ENCODE measurements around the gene POLN. TPM values are rescaled to one million over a fixed set of nuclear protein-coding genes. Genes with fewer than 3 reads are reported as not detected.

The POLN gene
- polyA plus RNA-seq, 1 donor (not counting 4 experiments of a cell fraction or from before 2014, with no cell fraction given) = 1.3 TPM

GRCh38 chr4:2159931-2160330 is 82.0 kb downstream of the POLN start:
- H3K4me2 ChIP-seq (ENCODE audit: control insufficient read depth, extremely low read depth, insufficient read depth, low read depth, low read length) = no peak overlapping the region
- no peak overlapping the region for H3K27ac ChIP-seq (ENCODE audit: control insufficient read depth, insufficient read depth, low read length)
- no peaks in the 10 kb centered on the region for H3K27me3 ChIP-seq (ENCODE audit: control insufficient read depth, extremely low read depth, insufficient read depth, low read length)
- H3K9ac ChIP-seq (ENCODE audit: control insufficient read depth, extremely low read depth, insufficient read depth, low read length) = no peak overlapping the region
- no peaks in the 10 kb centered on the region for H3K9me1 ChIP-seq (ENCODE audit: control insufficient read depth, extremely low read depth, insufficient read depth, low read length)
- FAIRE-seq (no peak), DNase-seq (ENCODE audit: low read depth, low spot score) (no peak)
- no peaks in the 10 kb centered on the region for H3K79me2 ChIP-seq (ENCODE audit: control insufficient read depth, insufficient read depth, low read length)
- dilution Hi-C loops (cut with MboI; ENCODE audit: extremely low pct_ligation_motif_present, low sequenced_read_pairs) = no loop called here
- no peaks in the 10 kb centered on the region for H4K20me1 ChIP-seq (ENCODE audit: control insufficient read depth, extremely low read depth, insufficient read depth, low read length)
- H3K4me3 ChIP-seq (ENCODE audit: control insufficient read depth in 2 of 3, extremely low read depth in 1 of 3, insufficient read depth in 2 of 3, low read depth in 1 of 3, low read length in 3 of 3) = no peak overlapping the region
- no peaks in the 10 kb centered on the region for H3K4me1 ChIP-seq (ENCODE audit: control insufficient read depth, extremely low read depth, insufficient read depth, low read length)
- TF ChIP-seq EZH2 (IDR thresholded peaks at IDR 0.05; ENCODE audit: low read length) = no peak
- TF ChIP-seq, protein P1, sequence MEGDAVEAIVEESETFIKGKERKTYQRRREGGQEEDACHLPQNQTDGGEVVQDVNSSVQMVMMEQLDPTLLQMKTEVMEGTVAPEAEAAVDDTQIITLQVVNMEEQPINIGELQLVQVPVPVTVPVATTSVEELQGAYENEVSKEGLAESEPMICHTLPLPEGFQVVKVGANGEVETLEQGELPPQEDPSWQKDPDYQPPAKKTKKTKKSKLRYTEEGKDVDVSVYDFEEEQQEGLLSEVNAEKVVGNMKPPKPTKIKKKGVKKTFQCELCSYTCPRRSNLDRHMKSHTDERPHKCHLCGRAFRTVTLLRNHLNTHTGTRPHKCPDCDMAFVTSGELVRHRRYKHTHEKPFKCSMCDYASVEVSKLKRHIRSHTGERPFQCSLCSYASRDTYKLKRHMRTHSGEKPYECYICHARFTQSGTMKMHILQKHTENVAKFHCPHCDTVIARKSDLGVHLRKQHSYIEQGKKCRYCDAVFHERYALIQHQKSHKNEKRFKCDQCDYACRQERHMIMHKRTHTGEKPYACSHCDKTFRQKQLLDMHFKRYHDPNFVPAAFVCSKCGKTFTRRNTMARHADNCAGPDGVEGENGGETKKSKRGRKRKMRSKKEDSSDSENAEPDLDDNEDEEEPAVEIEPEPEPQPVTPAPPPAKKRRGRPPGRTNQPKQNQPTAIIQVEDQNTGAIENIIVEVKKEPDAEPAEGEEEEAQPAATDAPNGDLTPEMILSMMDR (optimal IDR thresholded peaks at IDR 0.05 in 1 of 3, IDR thresholded peaks at IDR 0.05 in 1 of 3, conservative IDR thresholded peaks at IDR 0.05 in 1 of 3; ENCODE audit: extremely low read depth in 1 of 3, insufficient read depth in 2 of 3, low read length in 3 of 3) = no peak
- H3K36me3 ChIP-seq (ENCODE audit: control insufficient read depth in 2 of 2, extremely low read depth in 1 of 2, insufficient read depth in 2 of 2, low read length in 2 of 2) = no peaks in the 10 kb centered on the region
- no peaks in the 10 kb centered on the region for H3K9me3 ChIP-seq (ENCODE audit: control insufficient read depth, low read depth, low read length)
- no peak overlapping the region for H2AFZ ChIP-seq (ENCODE audit: control insufficient read depth, low read length)

- Histone ChIP-seq H4K20me1 (ENCODE audit: control insufficient read depth, extremely low read depth, insufficient read depth, low read length) (no peaks in the 10 kb centered on the region), H2AFZ (ENCODE audit: control insufficient read depth, low read length) (no peak overlapping the region), H3K9me1 (ENCODE audit: control insufficient read depth, extremely low read depth, insufficient read depth, low read length) (no peaks in the 10 kb centered on the region), H3K36me3 (ENCODE audit: control insufficient read depth in 2 of 2, extremely low read depth in 1 of 2, insufficient read depth in 2 of 2, low read length in 2 of 2) (no peaks in the 10 kb centered on the region), H3K4me3 (ENCODE audit: control insufficient read depth in 2 of 3, extremely low read depth in 1 of 3, insufficient read depth in 2 of 3, low read depth in 1 of 3, low read length in 3 of 3) (no peak overlapping the region), H3K9me3 (ENCODE audit: control insufficient read depth, low read depth, low read length) (no peaks in the 10 kb centered on the region), H3K9ac (ENCODE audit: control insufficient read depth, extremely low read depth, insufficient read depth, low read length) (no peak overlapping the region), H3K4me1 (ENCODE audit: control insufficient read depth, extremely low read depth, insufficient read depth, low read length) (no peaks in the 10 kb centered on the region), H3K4me2 (ENCODE audit: control insufficient read depth, extremely low read depth, insufficient read depth, low read depth, low read length) (no peak overlapping the region), H3K27ac (ENCODE audit: control insufficient read depth, insufficient read depth, low read length) (no peak overlapping the region), H3K79me2 (ENCODE audit: control insufficient read depth, insufficient read depth, low read length) (no peaks in the 10 kb centered on the region), H3K27me3 (ENCODE audit: control insufficient read depth, extremely low read depth, insufficient read depth, low read length) (peaks cover 4% of the 10 kb centered on the region)
- DNase-seq (ENCODE audit: low read depth, low spot score) (no peak), FAIRE-seq (no peak)
- no peak for TF ChIP-seq EZH2 (IDR thresholded peaks at IDR 0.05; ENCODE audit: low read length)
- TF ChIP-seq, protein P1 (optimal IDR thresholded peaks at IDR 0.05 in 1 of 3, IDR thresholded peaks at IDR 0.05 in 1 of 3, conservative IDR thresholded peaks at IDR 0.05 in 1 of 3; ENCODE audit: extremely low read depth in 1 of 3, insufficient read depth in 2 of 3, low read length in 3 of 3) = no peak
- dilution Hi-C loops (cut with MboI; ENCODE audit: extremely low pct_ligation_motif_present, low sequenced_read_pairs) = no loop called here
These were observed 86.7 kb downstream of the POLN start for GRCh38 chr4:2155246-2155645.

Measured in keratinocyte (primary cell).